Neural progenitor cell (in vitro differentiated cells): ENCODE data around the gene TXNDC5. TPM values are rescaled to one million over a fixed set of nuclear protein-coding genes. Genes with fewer than 3 reads are reported as not detected.
"Not testable (repeated sequence)": the region's sequence is repeated elsewhere in the genome, so short reads cannot be mapped to it uniquely, and the experiment has no call there.

Source experiments
- DNase-seq: peaks from one replicate; pipeline ENCODE4 v3.0.0-alpha.2; 2016; ENCODE audit warnings: low spot score
- H2AFZ ChIP-seq: fragments of 200-600 bp; sonication (generic); replicated peaks from 2 replicates; pipeline ENCODE4 v1.6.1; 2016; ENCODE audit warnings: antibody characterized with exemption
- H3F3A ChIP-seq: fragments of 200-600 bp; sonication (generic); 2 replicates; pipeline ENCODE4 v1.6.1; 2016; ENCODE audit warnings: antibody characterized with exemption, low read depth
- H3K27ac ChIP-seq: fragments of 200-600 bp; sonication (generic); 2 replicates; pipeline ENCODE4 v1.5.1; 2016; ENCODE audit warnings: mild to moderate bottlenecking
- H3K27me3 ChIP-seq: fragments of 200-600 bp; sonication (generic); 2 replicates; pipeline ENCODE4 v1.6.1; 2016; ENCODE audit warnings: mild to moderate bottlenecking, moderate library complexity
- H3K36me3 ChIP-seq: fragments of 200-600 bp; sonication (generic); 2 replicates; pipeline ENCODE4 v1.5.1; 2016
- H3K4me1 ChIP-seq: fragments of 200-600 bp; sonication (generic); 2 replicates; pipeline ENCODE4 v1.6.1; 2016; ENCODE audit warnings: mixed run types
- H3K4me2 ChIP-seq: fragments of 200-600 bp; sonication (generic); 2 replicates; pipeline ENCODE4 v1.6.1; 2016
- H3K4me3 ChIP-seq: fragments of 200-600 bp; sonication (generic); 2 replicates; pipeline ENCODE4 v1.5.1; 2016
- H3K79me2 ChIP-seq: fragments of 200-600 bp; sonication (generic); 2 replicates; pipeline ENCODE4 v1.6.1; 2016; ENCODE audit warnings: low read depth
- H3K9ac ChIP-seq: fragments of 200-600 bp; sonication (generic); 2 replicates; pipeline ENCODE4 v1.6.1; 2016
- H3K9me3 ChIP-seq: fragments of 200-600 bp; sonication (generic); 2 replicates; pipeline ENCODE4 v1.5.1; 2016; ENCODE audit warnings: low read depth
- H4K20me1 ChIP-seq: fragments of 200-600 bp; sonication (generic); 2 replicates; pipeline ENCODE4 v1.6.1; 2016; ENCODE audit warnings: low read depth
- H3K27ac Mint-ChIP-seq: 3 replicates; pipeline ENCODE4 v1.8.0; 2021; ENCODE audit warnings: mixed read lengths
- H3K27me3 Mint-ChIP-seq: 2 replicates; pipeline ENCODE4 v1.8.0; 2022; ENCODE audit warnings: low read depth, mild to moderate bottlenecking, inconsistent platforms, moderate library complexity, mixed read lengths; ENCODE audit not compliant: insufficient read depth
- H3K36me3 Mint-ChIP-seq: 3 replicates; pipeline ENCODE4 v1.8.0; 2021; ENCODE audit warnings: mixed read lengths
- H3K4me1 Mint-ChIP-seq: 3 replicates; pipeline ENCODE4 v1.8.0; 2021; ENCODE audit warnings: mixed read lengths
- H3K4me3 Mint-ChIP-seq: 3 replicates; pipeline ENCODE4 v1.8.0; 2021; ENCODE audit warnings: mild to moderate bottlenecking, moderate library complexity, mixed read lengths
- H3K9me3 Mint-ChIP-seq: 3 replicates; pipeline ENCODE4 v1.8.0; 2020; ENCODE audit warnings: mixed read lengths
- CTCF ChIP-seq: fragments of 200-600 bp; sonication (generic); IDR thresholded peaks from 2 replicates; pipeline ENCODE4 v1.5.1; 2017; ENCODE audit warnings: antibody characterized with exemption, mild to moderate bottlenecking
- EZH2 ChIP-seq: fragments of 200-600 bp; sonication (generic); IDR thresholded peaks from 2 replicates; pipeline ENCODE4 v1.6.1; 2017; ENCODE audit warnings: antibody characterized with exemption, mild to moderate bottlenecking, moderate library complexity
- EZH2phosphoT487 ChIP-seq: fragments of 200-600 bp; sonication (generic); IDR thresholded peaks from 2 replicates; pipeline ENCODE4 v1.6.1; 2017; ENCODE audit warnings: antibody characterized with exemption
- total RNA-seq: library from RNA; depleted of rRNA; stranded (reverse); fragments of >200 nt; gene quantifications from 2 replicates; pipeline ENCODE4 v1.2.3, GENCODE V29; 2015; ENCODE audit warnings: low replicate concordance

The TXNDC5 gene
- total RNA-seq, 1 donor from 2014 or later = 155 TPM

- Histone ChIP-seq H2AFZ (no peak overlapping the region), H3F3A (no peaks in the 10 kb centered on the region), H3K79me2 (no peaks in the 10 kb centered on the region), H3K9ac (no peak overlapping the region), H3K36me3 (peaks cover 8% of the 10 kb centered on the region), H4K20me1 (peaks cover 6% of the 10 kb centered on the region), H3K27ac (no peak overlapping the region), H3K9me3 (no peaks in the 10 kb centered on the region), H3K4me2 (no peak overlapping the region), H3K27me3 (no peaks in the 10 kb centered on the region), H3K4me3 (no peak overlapping the region), H3K4me1 (no peaks in the 10 kb centered on the region)
- no peak for TF ChIP-seq CTCF
- no peak for TF ChIP-seq EZH2
- no peak for TF ChIP-seq EZH2phosphoT487
- H3K36me3 Mint-ChIP-seq = peaks cover 46% of the 10 kb centered on the region
- no peaks in the 10 kb centered on the region for H3K9me3 Mint-ChIP-seq
- H3K4me1 Mint-ChIP-seq = no peaks in the 10 kb centered on the region
- H3K27me3 Mint-ChIP-seq = no peaks in the 10 kb centered on the region
- DNase-seq = no peak
- no peak overlapping the region for H3K27ac Mint-ChIP-seq
- no peak overlapping the region for H3K4me3 Mint-ChIP-seq
These were observed 17.2 kb downstream of the TXNDC5 start for GRCh38 chr6:7893342-7893741.

GRCh38 chr6:7892367-7892766 is 18.2 kb downstream of the TXNDC5 start:
- H3K9me3 Mint-ChIP-seq, H4K20me1 ChIP-seq, H3K36me3 ChIP-seq, H3K27me3 ChIP-seq, H3K27ac ChIP-seq, H3K4me1 Mint-ChIP-seq, H2AFZ ChIP-seq, H3K4me2 ChIP-seq, H3K4me3 Mint-ChIP-seq, H3K9ac ChIP-seq, H3K4me1 ChIP-seq, DNase-seq, H3K27me3 Mint-ChIP-seq, H3K9me3 ChIP-seq, H3K27ac Mint-ChIP-seq, H3K79me2 ChIP-seq, H3F3A ChIP-seq, H3K4me3 ChIP-seq: not testable (repeated sequence)
- H3K36me3 Mint-ChIP-seq = peaks cover 43% of the 10 kb centered on the region

GRCh38 chr6:7891078-7891872 is 19.3 kb downstream of the TXNDC5 start:
- DNase-seq = no peak
- Histone ChIP-seq H3K4me3 (no peak overlapping the region), H3K4me1 (no peaks in the 10 kb centered on the region), H3K79me2 (no peaks in the 10 kb centered on the region), H3K27me3 (no peaks in the 10 kb centered on the region), H2AFZ (no peak overlapping the region), H3K27ac (no peak overlapping the region), H3K36me3 (peaks cover 2% of the 10 kb centered on the region), H3K4me2 (no peak overlapping the region), H4K20me1 (no peaks in the 10 kb centered on the region), H3F3A (no peaks in the 10 kb centered on the region), H3K9me3 (no peaks in the 10 kb centered on the region), H3K9ac (no peak overlapping the region)
- Mint-ChIP-seq H3K4me3 (no peak overlapping the region), H3K9me3 (no peaks in the 10 kb centered on the region), H3K27ac (no peak overlapping the region), H3K4me1 (no peaks in the 10 kb centered on the region), H3K36me3 (peaks cover 41% of the 10 kb centered on the region), H3K27me3 (peaks cover 4% of the 10 kb centered on the region)
- TF ChIP-seq CTCF = no peak
- TF ChIP-seq EZH2phosphoT487 = no peak
- TF ChIP-seq EZH2 = no peak

- no peak for DNase-seq
- Mint-ChIP-seq H3K4me1 (no peaks in the 10 kb centered on the region), H3K4me3 (no peak overlapping the region), H3K9me3 (no peaks in the 10 kb centered on the region), H3K36me3 (peaks cover 42% of the 10 kb centered on the region), H3K27ac (no peak overlapping the region), H3K27me3 (peaks cover 4% of the 10 kb centered on the region)
- no peak for TF ChIP-seq EZH2
- no peak for TF ChIP-seq EZH2phosphoT487
- no peak for TF ChIP-seq CTCF
- Histone ChIP-seq H3K36me3 (no peaks in the 10 kb centered on the region), H4K20me1 (no peaks in the 10 kb centered on the region), H3K4me2 (no peak overlapping the region), H3K27me3 (no peaks in the 10 kb centered on the region), H3K4me3 (no peak overlapping the region), H3K9ac (no peak overlapping the region), H3F3A (no peaks in the 10 kb centered on the region), H2AFZ (no peak overlapping the region), H3K27ac (no peak overlapping the region), H3K4me1 (no peaks in the 10 kb centered on the region), H3K79me2 (no peaks in the 10 kb centered on the region), H3K9me3 (no peaks in the 10 kb centered on the region)
These were observed 21.8 kb downstream of the TXNDC5 start for GRCh38 chr6:7888587-7889357.
